Muscle of leg (tissue), 11 donors: ENCODE measurements around the gene NFIA. TPM values are rescaled to one million over a fixed set of nuclear protein-coding genes. Genes with fewer than 3 reads are reported as not detected.

Experiments
- DNase-seq: peaks from one replicate; pipeline ENCODE4 v3.0.0; 2013
- H3K27ac ChIP-seq: one replicate; pipeline ENCODE4 v1.5.1; 2013; ENCODE audit warnings: mild to moderate bottlenecking, low read length, control low read depth
- H3K27me3 ChIP-seq: one replicate; pipeline ENCODE4 v1.6.1; 2013; ENCODE audit warnings: low read length; ENCODE audit not compliant: control insufficient read depth, insufficient read depth
- H3K36me3 ChIP-seq: one replicate; pipeline ENCODE4 v1.6.1; 2013; ENCODE audit warnings: low read length; ENCODE audit not compliant: control insufficient read depth, insufficient read depth
- H3K4me1 ChIP-seq: one replicate; pipeline ENCODE4 v1.6.1; 2013; ENCODE audit warnings: low read length; ENCODE audit not compliant: control insufficient read depth, insufficient read depth
- H3K4me3 ChIP-seq: one replicate; pipeline ENCODE4 v1.5.1; 2013; ENCODE audit warnings: low read length, control low read depth
- H3K9me3 ChIP-seq: replicated peaks from 2 replicates; pipeline ENCODE4 v1.6.1; 2013; ENCODE audit warnings: low read depth, low read length; ENCODE audit not compliant: control insufficient read depth
- WGBS: methylation state at CpG from one replicate; pipeline ENCODE4 v1.1.5; 2013; ENCODE audit warnings: missing lambda C conversion rate; ENCODE audit not compliant: insufficient coverage; 5-methylcytosine and 5-hydroxymethylcytosine counted together
- polyA plus RNA-seq, 8 donors: library from polyadenylated mRNA; unstranded; fragments of 120-200 nt; gene quantifications; one replicate each; pipeline versions ENCODE4 v1.2.1 to v1.2.3, GENCODE V29; 2013; ENCODE audit warnings: inconsistent platforms in 1 of 8, low replicate concordance in 1 of 8; ENCODE audit not compliant: insufficient read length in 8 of 8, insufficient read depth in 1 of 8
- total RNA-seq: library from RNA; stranded (reverse); fragments of 120-200 nt; gene quantifications from one replicate; pipeline ENCODE4 v1.2.4, GENCODE V29; 2013

Gene NFIA
- total and polyA plus RNA-seq, 9 donors = 21.6 to 41.0 (median 29.7) TPM

DNA sequence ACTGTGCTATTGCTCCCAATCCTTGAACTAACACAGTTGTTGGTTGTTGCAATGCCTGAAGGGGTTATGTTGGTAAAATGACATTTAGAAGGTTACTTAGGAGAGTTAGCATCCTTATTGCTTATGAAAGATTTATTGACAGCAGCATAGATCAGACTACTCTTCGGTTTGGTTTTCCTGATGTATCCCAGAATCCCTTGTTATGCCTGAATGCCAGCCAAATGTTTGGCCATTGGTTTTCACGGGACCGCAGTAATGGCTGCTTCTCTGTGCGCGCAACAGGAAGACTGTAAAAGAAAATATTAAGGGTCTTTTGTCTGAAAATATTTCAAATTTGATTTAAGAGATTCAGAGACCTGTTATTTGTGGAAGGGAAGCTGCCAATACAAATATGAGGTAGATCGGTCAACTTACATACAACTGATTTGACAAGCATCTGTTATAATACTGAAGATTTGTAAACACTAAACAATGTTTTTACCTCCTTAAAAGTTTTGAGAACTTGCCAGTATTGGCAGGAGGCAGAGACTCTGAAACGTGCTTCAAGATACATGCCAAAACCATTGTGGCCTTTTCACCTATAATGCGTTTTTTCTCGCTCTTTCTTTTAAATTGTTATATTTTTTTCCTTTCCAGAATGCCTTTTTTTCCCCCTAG lies 8.3 kb downstream of the NFIA start:
- peaks cover 12% of the 10 kb centered on the region for H3K4me1 ChIP-seq
- no peak overlapping the region for H3K4me3 ChIP-seq
- peak; percentile 79 for DNase-seq
- peaks cover 11% of the 10 kb centered on the region for H3K36me3 ChIP-seq
- H3K27ac ChIP-seq = peak overlapping the region; percentile 71
- H3K9me3 ChIP-seq = no peaks in the 10 kb centered on the region
- H3K27me3 ChIP-seq = no peaks in the 10 kb centered on the region
- 92% methylated on average over 4 of the region's 9 CpGs for WGBS

DNA sequence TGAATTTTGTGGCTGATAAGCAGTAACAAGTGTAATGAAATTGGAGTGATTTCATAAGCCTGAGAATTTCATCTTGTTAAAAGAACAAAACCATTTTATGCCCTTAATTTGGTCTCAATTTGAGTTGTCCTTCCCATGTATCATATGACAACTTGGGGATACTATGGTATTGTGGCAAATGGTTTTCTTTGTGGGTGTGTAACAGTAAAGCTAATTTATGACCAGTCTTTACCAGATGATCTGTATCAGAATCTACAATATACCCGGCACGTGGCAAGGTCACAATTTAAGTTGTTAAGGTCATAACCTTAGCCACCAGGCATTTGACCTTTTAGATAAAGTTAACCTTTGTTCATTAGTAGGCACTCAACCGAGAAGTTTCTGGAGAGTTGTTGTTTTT lies 9.1 kb downstream of the NFIA start:
- no peaks in the 10 kb centered on the region for H3K9me3 ChIP-seq
- no CpG with 5 or more reads among the region's 3 CpGs for WGBS
- no peak overlapping the region for H3K27ac ChIP-seq
- H3K4me3 ChIP-seq = no peak overlapping the region
- DNase-seq = peak; percentile 37
- peaks cover 12% of the 10 kb centered on the region for H3K4me1 ChIP-seq
- H3K27me3 ChIP-seq = no peaks in the 10 kb centered on the region
- H3K36me3 ChIP-seq = peaks cover 11% of the 10 kb centered on the region

DNA sequence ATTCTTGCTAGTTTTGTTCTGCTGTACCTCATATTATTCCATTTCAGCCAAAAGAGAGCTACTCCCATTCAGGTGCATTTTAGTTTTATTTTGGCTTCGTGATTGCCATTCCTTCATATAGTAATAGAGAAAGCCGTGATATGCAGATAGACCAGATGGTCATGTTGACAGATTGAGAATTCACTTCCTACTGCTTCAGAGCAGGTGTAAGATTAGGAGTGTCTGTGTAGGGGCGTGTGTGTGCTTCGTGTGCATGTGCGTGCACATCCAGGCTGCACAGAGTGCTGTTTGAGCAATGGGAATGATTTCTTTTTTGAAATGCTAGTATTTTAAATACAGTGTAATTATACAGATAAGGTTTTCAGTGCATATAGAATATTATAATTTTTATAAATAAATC lies 10.3 kb downstream of the NFIA start:
- H3K36me3 ChIP-seq = peaks cover 11% of the 10 kb centered on the region
- no CpG with 5 or more reads among the region's 5 CpGs for WGBS
- DNase-seq = peak; percentile 49
- H3K4me1 ChIP-seq = peaks cover 10% of the 10 kb centered on the region
- no peak overlapping the region for H3K27ac ChIP-seq
- H3K4me3 ChIP-seq = no peak overlapping the region
- no peaks in the 10 kb centered on the region for H3K27me3 ChIP-seq
- H3K9me3 ChIP-seq = no peaks in the 10 kb centered on the region

DNA sequence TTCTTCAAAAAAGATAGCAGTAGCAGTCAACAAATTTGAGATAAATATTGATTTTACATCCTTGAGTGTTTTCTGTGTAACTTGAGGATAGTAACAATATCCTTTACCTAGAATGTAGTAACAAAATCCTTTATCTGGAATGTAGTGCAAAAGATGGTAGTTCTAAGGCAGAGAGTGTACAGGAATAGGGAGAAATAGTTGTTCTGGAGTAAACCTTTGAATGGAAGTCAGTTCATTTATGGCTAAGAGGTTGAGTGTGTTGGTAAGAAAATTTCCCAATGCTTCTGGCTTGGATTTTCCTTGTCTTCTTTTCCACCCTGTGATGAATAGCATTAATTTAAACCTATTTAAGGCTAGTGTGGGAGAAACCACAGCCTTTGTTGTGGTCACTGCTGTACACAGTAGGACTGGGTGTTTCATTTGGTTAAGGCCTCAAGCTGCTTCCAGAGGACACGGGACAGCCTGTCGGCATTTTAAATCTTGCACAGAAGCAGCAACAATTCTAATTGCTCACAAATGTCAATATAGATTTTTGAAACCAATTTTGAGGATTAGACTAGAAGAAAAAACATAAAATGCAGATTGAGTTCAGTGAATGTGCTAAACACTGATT lies 11.3 kb downstream of the NFIA start:
- DNase-seq = no peak
- H3K27me3 ChIP-seq = no peaks in the 10 kb centered on the region
- no peak overlapping the region for H3K4me3 ChIP-seq
- H3K4me1 ChIP-seq = peaks cover 6% of the 10 kb centered on the region
- H3K27ac ChIP-seq = peak overlapping the region; percentile 14
- WGBS = no CpG with 5 or more reads among the region's 2 CpGs
- H3K9me3 ChIP-seq = no peaks in the 10 kb centered on the region
- peaks cover 4% of the 10 kb centered on the region for H3K36me3 ChIP-seq

DNA sequence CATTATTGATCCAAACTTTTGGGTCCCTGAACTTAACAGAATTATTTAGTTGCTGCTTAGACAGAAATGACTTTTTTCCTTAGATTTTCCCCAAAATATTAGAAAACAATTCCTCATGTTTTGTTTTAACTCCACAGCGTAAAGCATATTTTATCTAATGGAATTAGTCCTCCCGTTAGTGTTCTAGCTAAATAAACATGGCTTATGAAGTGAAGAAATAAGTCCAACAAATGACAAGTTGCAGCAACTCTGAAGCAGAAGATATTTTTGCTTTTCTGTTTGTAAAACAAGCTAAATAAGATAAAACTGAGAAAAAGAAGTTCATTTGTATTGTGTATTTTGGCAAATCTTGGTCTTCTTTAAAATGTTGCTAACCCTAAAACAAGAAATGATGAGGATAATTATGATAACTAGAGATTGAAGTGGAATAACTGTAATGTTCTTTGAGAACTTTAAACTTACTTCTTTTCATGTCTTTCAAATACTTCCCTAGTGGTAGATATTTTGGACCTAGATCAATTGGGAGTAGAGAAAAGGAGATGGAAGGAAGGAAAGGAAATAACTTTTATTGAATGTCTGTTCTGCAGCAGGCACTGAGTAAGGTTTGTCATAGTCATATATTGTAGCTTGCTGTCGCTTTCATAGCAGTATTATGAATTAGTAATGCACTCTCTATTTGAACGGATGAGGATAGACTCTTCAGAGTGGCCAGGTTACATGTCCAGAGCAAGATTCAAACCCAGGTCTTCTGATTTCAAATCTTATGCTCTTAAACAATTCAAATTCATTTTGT lies 12.5 kb downstream of the NFIA start:
- Histone ChIP-seq H3K4me3 (no peak overlapping the region), H3K4me1 (peaks cover 6% of the 10 kb centered on the region), H3K27me3 (no peaks in the 10 kb centered on the region), H3K9me3 (no peaks in the 10 kb centered on the region), H3K27ac (no peak overlapping the region), H3K36me3 (peaks cover 3% of the 10 kb centered on the region)
- DNase-seq = peak; percentile 44
- WGBS = no CpG with 5 or more reads among the region's 4 CpGs

DNA sequence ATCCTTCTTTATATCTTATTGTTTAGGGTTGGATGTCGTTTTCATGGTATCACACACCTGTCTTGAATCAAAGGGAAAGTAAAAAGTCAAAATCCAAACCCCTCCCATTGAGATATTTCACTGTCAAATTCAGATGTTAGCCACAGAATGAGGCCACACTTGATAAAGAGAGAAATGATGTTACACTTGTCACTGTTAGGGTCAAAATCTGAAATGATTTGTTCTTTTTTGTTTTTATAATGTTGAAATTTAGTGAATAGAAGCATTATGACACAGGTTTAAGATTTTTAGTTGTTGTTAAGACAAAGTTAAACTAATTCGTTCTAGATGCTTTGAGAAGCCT lies 13.1 kb downstream of the NFIA start:
- H3K36me3 ChIP-seq = peaks cover 2% of the 10 kb centered on the region
- no peak overlapping the region for H3K27ac ChIP-seq
- peaks cover 6% of the 10 kb centered on the region for H3K4me1 ChIP-seq
- no peak for DNase-seq
- no CpG with 5 or more reads among the region's 2 CpGs for WGBS
- H3K27me3 ChIP-seq = no peaks in the 10 kb centered on the region
- no peak overlapping the region for H3K4me3 ChIP-seq
- no peaks in the 10 kb centered on the region for H3K9me3 ChIP-seq

DNA sequence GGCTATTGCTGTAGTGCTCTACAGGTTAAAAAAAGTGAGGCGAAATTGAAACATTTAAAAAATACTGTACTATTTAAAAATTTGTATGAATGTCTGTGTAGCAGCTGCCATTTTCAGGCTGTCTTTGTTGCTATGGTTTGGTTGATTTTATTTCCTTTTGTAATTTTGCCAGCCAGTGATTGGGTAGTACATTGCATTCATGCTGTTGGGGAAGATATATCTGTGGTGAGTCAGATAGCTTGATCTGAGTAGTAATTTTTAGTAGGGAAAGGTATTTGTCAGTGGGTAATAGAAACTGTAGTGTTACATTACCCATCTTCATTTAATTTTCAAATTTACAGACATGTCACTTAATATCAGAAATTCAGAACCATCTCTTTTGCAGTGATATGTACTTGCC lies 15.0 kb downstream of the NFIA start:
- Histone ChIP-seq H3K4me3 (no peak overlapping the region), H3K27me3 (no peaks in the 10 kb centered on the region), H3K4me1 (peaks cover 4% of the 10 kb centered on the region), H3K36me3 (no peaks in the 10 kb centered on the region), H3K27ac (no peak overlapping the region), H3K9me3 (no peaks in the 10 kb centered on the region)
- DNase-seq = no peak
- WGBS = no CpG with 5 or more reads among the region's 1 CpG

DNA sequence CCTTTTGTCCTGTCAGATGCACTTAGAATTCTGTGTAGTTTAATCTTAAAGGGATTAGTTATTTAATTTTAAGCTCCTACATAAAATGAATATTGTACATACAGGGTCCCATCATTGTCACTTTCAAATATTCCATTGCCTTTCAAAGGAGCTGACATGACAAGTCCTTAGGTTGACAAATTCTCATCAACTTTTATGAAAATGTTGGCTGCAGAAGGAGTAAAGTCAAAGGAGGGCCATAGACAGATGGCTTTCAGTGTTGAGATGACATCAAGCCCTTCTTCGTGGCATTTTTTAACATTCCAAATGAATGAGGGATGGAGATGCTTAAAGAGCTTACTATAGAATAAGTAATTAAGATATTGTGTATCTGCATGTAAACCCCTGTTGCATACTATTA lies 15.4 kb downstream of the NFIA start:
- DNase-seq = no peak
- no CpG with 5 or more reads among the region's 1 CpG for WGBS
- no peaks in the 10 kb centered on the region for H3K27me3 ChIP-seq
- no peaks in the 10 kb centered on the region for H3K36me3 ChIP-seq
- H3K4me3 ChIP-seq = no peak overlapping the region
- H3K4me1 ChIP-seq = peaks cover 3% of the 10 kb centered on the region
- no peaks in the 10 kb centered on the region for H3K9me3 ChIP-seq
- no peak overlapping the region for H3K27ac ChIP-seq

DNA sequence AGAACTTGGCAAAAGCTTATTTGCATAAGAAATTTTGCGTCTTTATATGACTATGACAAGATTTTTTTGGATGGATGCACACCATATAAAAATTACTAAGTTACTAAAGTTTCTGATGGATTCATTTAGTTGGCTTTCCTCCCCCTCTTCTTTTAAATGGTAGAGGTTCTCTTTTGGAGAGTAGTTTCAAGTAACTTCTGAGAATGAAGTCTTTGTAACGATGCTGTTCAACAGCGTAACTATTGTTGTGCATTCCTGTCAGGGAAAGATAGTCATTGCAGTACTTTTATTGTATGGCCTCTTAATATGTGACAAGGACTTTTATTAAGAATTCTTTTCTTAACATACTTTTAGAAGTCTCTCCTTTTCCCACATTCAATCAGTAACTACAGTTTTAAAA lies 16.0 kb downstream of the NFIA start:
- H3K27ac ChIP-seq = no peak overlapping the region
- H3K9me3 ChIP-seq = no peaks in the 10 kb centered on the region
- H3K36me3 ChIP-seq = no peaks in the 10 kb centered on the region
- no peaks in the 10 kb centered on the region for H3K27me3 ChIP-seq
- H3K4me3 ChIP-seq = no peak overlapping the region
- no CpG with 5 or more reads among the region's 3 CpGs for WGBS
- no peak for DNase-seq
- peaks cover 2% of the 10 kb centered on the region for H3K4me1 ChIP-seq

DNA sequence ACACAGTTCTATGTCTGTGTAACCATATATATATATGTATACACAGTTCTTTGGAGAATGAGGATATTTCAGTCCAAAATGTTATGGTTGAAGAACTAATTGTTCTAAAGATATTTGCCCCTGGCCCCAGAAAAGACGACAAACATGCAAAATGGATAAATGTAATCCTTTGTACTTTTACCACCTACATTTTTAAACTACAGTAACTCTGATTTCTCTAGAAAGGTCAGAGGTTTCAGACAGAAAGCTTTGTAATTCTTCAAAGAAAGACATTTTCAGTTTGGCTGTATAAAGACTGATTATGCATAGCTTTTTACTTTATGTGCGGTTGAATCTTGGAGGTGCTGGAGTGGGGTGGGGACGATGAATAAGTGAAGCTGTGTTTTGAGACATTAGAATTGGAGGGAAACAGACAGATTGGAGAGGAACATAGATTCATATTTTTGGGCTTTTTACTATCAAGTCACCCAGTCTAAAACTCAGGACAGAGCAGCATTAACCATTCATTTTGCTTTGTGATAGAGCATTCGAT lies 16.6 kb downstream of the NFIA start:
- no peaks in the 10 kb centered on the region for H3K36me3 ChIP-seq
- no peak for DNase-seq
- H3K27me3 ChIP-seq = no peaks in the 10 kb centered on the region
- H3K9me3 ChIP-seq = no peaks in the 10 kb centered on the region
- H3K4me3 ChIP-seq = no peak overlapping the region
- H3K27ac ChIP-seq = no peak overlapping the region
- no CpG with 5 or more reads among the region's 4 CpGs for WGBS
- no peaks in the 10 kb centered on the region for H3K4me1 ChIP-seq
